B cell (primary cell): Measurements from ENCODE around the gene ZNF333. TPM values are rescaled to one million over a fixed set of nuclear protein-coding genes. Genes with fewer than 3 reads are reported as not detected.

Experiments used
- ATAC-seq: fragments of 200-7000 bp; cut with Tn5 transposase; one replicate; pipeline ENCODE4 v1.10.0; 2021; ENCODE audit warnings: low read depth, mild to moderate bottlenecking, moderate number of reproducible peaks, moderate library complexity
- CTCF ChIA-PET: fragments of 350-600 bp; sonication (Branson Sonifier 250); formaldehyde crosslinking; loops from one replicate; lab custom pipeline; 2021; ENCODE audit warnings: antibody characterized with exemption, inconsistent platforms; lab: Charles Lee
- POLR2A ChIA-PET: fragments of 350-600 bp; sonication (Branson Sonifier 250); formaldehyde crosslinking; loops from one replicate; lab custom pipeline; 2021; ENCODE audit warnings: antibody characterized with exemption; lab: Charles Lee
- DNase-seq: peaks from one replicate; pipeline ENCODE4 v3.0.0; 2013
- H2AFZ ChIP-seq: 2 replicates; pipeline ENCODE4 v1.6.1; 2012; ENCODE audit warnings: mild to moderate bottlenecking, low read depth, low read length; ENCODE audit not compliant: insufficient read depth, poor library complexity, severe bottlenecking
- H3K27ac ChIP-seq, 2 donors: 1 replicate in 1 of 2; 2 replicates in 1 of 2; pipeline ENCODE4 v1.5.1; 2012 to 2013; ENCODE audit warnings: low read length in 2 of 2, mild to moderate bottlenecking in 2 of 2, moderate library complexity in 1 of 2
- H3K27me3 ChIP-seq, 4 experiments: fragments of 200-600 bp in 1 of 4; sonication (generic) in 1 of 4; replicated peaks in 1 of 4; 1 replicate in 2 of 4; 2 replicates in 2 of 4; pipeline versions ENCODE4 v1.6.1 to v1.7.0; 2013 to 2016; ENCODE audit warnings: low read length in 3 of 4, mild to moderate bottlenecking in 2 of 4, mixed read lengths in 1 of 4, moderate library complexity in 1 of 4; ENCODE audit not compliant: insufficient read depth in 4 of 4, control insufficient read depth in 3 of 4; ENCODE audit errors: control extremely low read depth in 1 of 4
- H3K36me3 ChIP-seq, 2 experiments: replicated peaks in 1 of 2; 1 replicate in 1 of 2; 2 replicates in 1 of 2; pipeline versions ENCODE4 v1.6.1 to v1.7.1; 2013; ENCODE audit warnings: low read length in 1 of 2; ENCODE audit not compliant: insufficient read depth in 2 of 2, control insufficient read depth in 1 of 2; ENCODE audit errors: control extremely low read depth in 1 of 2, extremely low read depth in 1 of 2
- H3K4me1 ChIP-seq, 2 donors: fragments of 200-600 bp in 1 of 2; sonication (generic) in 1 of 2; 1 replicate in 1 of 2; 2 replicates in 1 of 2; pipeline versions ENCODE4 v1.5.1 to v1.6.1; 2013 to 2017; ENCODE audit warnings: low read length in 2 of 2; ENCODE audit not compliant: control insufficient read depth in 2 of 2, insufficient read depth in 2 of 2
- H3K4me2 ChIP-seq: replicated peaks from 2 replicates; pipeline ENCODE3; 2012; ENCODE audit warnings: mild to moderate bottlenecking, low read depth, low read length; ENCODE audit not compliant: poor library complexity, severe bottlenecking
- H3K4me3 ChIP-seq, 5 experiments: fragments of 200-600 bp in 1 of 5; sonication (generic) in 1 of 5; 1 replicate in 3 of 5; 2 replicates in 2 of 5; pipeline versions ENCODE4 v1.5.1 to v1.7.0; 2011 to 2016; ENCODE audit warnings: low read length in 4 of 5, mild to moderate bottlenecking in 4 of 5, low read depth in 2 of 5, control low read depth in 1 of 5, moderate library complexity in 1 of 5; ENCODE audit not compliant: insufficient read depth in 1 of 5; ENCODE audit errors: control extremely low read depth in 1 of 5, extremely low read depth in 1 of 5
- H3K79me2 ChIP-seq: fragments of 200-600 bp; sonication (generic); one replicate; pipeline ENCODE4 v1.6.0; 2016; ENCODE audit warnings: low read length; ENCODE audit not compliant: control insufficient read depth, insufficient read depth
- H3K9ac ChIP-seq: fragments of 200-600 bp; sonication (generic); 2 replicates; pipeline ENCODE4 v1.6.1; 2017; ENCODE audit warnings: mild to moderate bottlenecking, low read length, moderate library complexity
- H3K9me3 ChIP-seq, 3 donors: one replicate each; pipeline versions ENCODE4 v1.6.1 to v1.7.1; 2013; ENCODE audit warnings: low read length in 2 of 3; ENCODE audit not compliant: control insufficient read depth in 2 of 3, insufficient read depth in 1 of 3; ENCODE audit errors: control extremely low read depth in 1 of 3
- H4K20me1 ChIP-seq: 2 replicates; pipeline ENCODE4 v1.6.0; 2012; ENCODE audit warnings: mild to moderate bottlenecking, low read length; ENCODE audit not compliant: insufficient read depth, control insufficient read depth, poor library complexity, severe bottlenecking
- H3K27ac Mint-ChIP-seq: one replicate; pipeline ENCODE4 v1.8.0; 2021; ENCODE audit warnings: mixed read lengths
- H3K27me3 Mint-ChIP-seq: one replicate; pipeline ENCODE4 v1.8.0; 2021; ENCODE audit warnings: mixed read lengths
- H3K4me1 Mint-ChIP-seq: one replicate; pipeline ENCODE4 v1.8.0; 2021; ENCODE audit warnings: mixed read lengths
- H3K4me3 Mint-ChIP-seq: one replicate; pipeline ENCODE4 v1.8.0; 2021; ENCODE audit warnings: mixed read lengths
- H3K9me3 Mint-ChIP-seq: one replicate; pipeline ENCODE4 v1.8.0; 2022; ENCODE audit warnings: mixed read lengths; ENCODE audit not compliant: insufficient read depth
- CTCF ChIP-seq: fragments of 200-600 bp; IDR thresholded peaks from one replicate; pipeline ENCODE4 v1.8.0; 2022; ENCODE audit warnings: antibody characterized with exemption, mild to moderate bottlenecking
- EZH2 ChIP-seq: IDR thresholded peaks from 2 replicates; pipeline ENCODE4 v1.6.1; 2012; ENCODE audit warnings: borderline replicate concordance, low read depth, mild to moderate bottlenecking, moderate library complexity, low read length; ENCODE audit not compliant: insufficient read depth, poor library complexity, severe bottlenecking
- WGBS: methylation state at CpG from one replicate; pipeline ENCODE4 v1.1.5; 2013; ENCODE audit warnings: missing lambda C conversion rate; ENCODE audit not compliant: insufficient coverage; 5-methylcytosine and 5-hydroxymethylcytosine counted together
- intact Hi-C: fragments of 100-400 bp; cut with micrococcal nuclease; formaldehyde crosslinking; loops from one replicate; pipeline ENCODE4 v1.10.0; 2022
- polyA plus RNA-seq: library from polyadenylated mRNA; depleted of rRNA; stranded (reverse); fragments of >200 nt; gene quantifications from 2 replicates; pipeline ENCODE4 v1.2.3, GENCODE V29; 2012
- total RNA-seq, 2 donors: library from RNA; stranded (reverse); fragments of 120-200 nt in 1 of 2; gene quantifications; 1 replicate in 1 of 2; 2 replicates in 1 of 2; pipeline versions ENCODE4 v1.2.3 to v1.2.4, GENCODE V29; 2013 to 2022

The ZNF333 gene
- total and polyA plus RNA-seq, 2 donors (not counting 1 experiment from before 2014, with no cell fraction given) = 23.2 to 36.9 TPM

DNA sequence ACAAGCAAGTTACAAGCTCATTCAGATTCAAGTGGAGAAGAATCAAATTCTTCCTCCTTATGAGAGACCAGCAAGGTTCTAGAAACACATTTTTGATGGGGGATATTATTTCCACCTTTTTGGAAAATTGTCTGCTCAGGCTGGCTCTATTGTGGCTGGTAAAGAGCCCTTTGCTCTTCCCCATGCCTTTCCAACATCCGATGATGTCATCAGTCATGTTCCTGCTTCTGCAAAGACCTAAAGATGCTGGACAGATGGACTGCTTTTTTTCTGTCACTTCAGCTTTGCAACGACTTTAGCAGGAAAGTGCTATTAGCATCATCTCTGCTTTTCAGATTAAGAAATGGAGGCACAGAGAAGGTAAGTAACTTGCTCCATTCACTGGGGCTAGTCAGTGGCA lies 19.4 kb upstream of the ZNF333 start:
- H3K4me2 ChIP-seq = no peak overlapping the region
- DNase-seq (no peak), ATAC-seq (no peak)
- H3K4me3 ChIP-seq = no peak overlapping the region
- H3K36me3 ChIP-seq = no peaks in the 10 kb centered on the region
- ChIA-PET CTCF (interaction anchor here (1.1 to 8.3 kb wide), 2 partner anchors 15 to 97 kb away, joined by 6 to 95 read pairs; no protein-coding TSS in a partner anchor), POLR2A (no interaction called here)
- H3K27me3 ChIP-seq = no peaks in the 10 kb centered on the region
- no peaks in the 10 kb centered on the region for H3K79me2 ChIP-seq
- H3K4me1 Mint-ChIP-seq = peaks cover 49% of the 10 kb centered on the region
- intact Hi-C loops = no loop called here
- no peaks in the 10 kb centered on the region for H3K27me3 Mint-ChIP-seq
- TF ChIP-seq CTCF (no peak), EZH2 (no peak)
- H3K27ac Mint-ChIP-seq = no peak overlapping the region
- no peak overlapping the region for H2AFZ ChIP-seq
- H3K27ac ChIP-seq = no peak overlapping the region
- H3K4me3 Mint-ChIP-seq = no peak overlapping the region
- no peaks in the 10 kb centered on the region for H4K20me1 ChIP-seq
- H3K4me1 ChIP-seq = peaks cover 40 to 44% of the 10 kb centered on the region in 2 donors
- peaks cover 1 to 4% (median 3%) of the 10 kb centered on the region in 3 donors for H3K9me3 ChIP-seq
- H3K9ac ChIP-seq = no peak overlapping the region
- 78% methylated on average over 1 of the region's 2 CpGs for WGBS
- no peaks in the 10 kb centered on the region for H3K9me3 Mint-ChIP-seq

DNA sequence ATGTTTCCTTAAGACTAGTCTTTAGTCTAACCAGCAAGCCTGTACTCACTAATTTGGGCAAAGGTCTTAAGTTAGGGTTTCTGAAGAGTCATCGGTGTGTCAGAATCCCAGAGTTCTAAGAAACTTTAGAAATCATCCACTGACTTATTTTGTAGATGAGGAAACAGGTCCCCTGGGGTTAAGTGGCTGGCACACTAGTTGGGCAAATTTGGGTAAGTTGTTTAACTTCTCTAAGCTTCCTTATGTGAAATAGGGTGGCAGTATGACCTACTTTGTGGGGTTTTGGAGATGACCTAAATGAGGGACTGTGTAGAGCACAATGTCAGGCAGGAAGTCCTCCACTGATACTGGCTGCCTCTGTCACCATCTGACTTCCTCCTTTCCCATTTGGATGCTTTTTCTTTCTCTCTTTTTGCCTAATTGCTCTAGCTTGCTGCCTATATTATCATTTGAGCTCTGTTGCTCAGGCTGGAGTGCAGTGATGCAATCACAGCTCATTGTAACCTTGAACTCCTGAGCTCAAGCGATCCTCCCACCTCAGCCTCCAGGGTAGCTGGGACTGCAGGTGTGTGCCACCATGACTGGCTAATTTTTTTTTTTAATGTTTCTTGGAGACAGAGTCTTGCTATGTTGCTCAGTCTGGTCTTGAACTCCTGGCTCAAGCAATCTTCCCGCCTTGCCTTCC lies 17.5 kb upstream of the ZNF333 start:
- WGBS = 100% methylated on average over 1 of the region's 3 CpGs
- Histone ChIP-seq H3K36me3 (no peaks in the 10 kb centered on the region), H3K4me3 (no peak overlapping the region), H3K4me1 (peaks cover 39 to 49% of the 10 kb centered on the region in 2 donors), H4K20me1 (no peaks in the 10 kb centered on the region), H3K4me2 (no peak overlapping the region), H3K27ac (no peak overlapping the region), H3K9me3 (peaks cover 1 to 4% (median 3%) of the 10 kb centered on the region in 3 donors), H3K9ac (no peak overlapping the region), H3K27me3 (no peaks in the 10 kb centered on the region), H3K79me2 (no peaks in the 10 kb centered on the region), H2AFZ (no peak overlapping the region)
- ChIA-PET POLR2A (no interaction called here), CTCF (interaction anchor here (0.5 to 8.3 kb wide), 3 partner anchors 13 to 1963 kb away, joined by 3 to 95 read pairs (median 54); partner anchors contain the start of gene NDUFB7)
- Mint-ChIP-seq H3K4me3 (no peak overlapping the region), H3K27ac (peak overlapping the region; percentile 34), H3K4me1 (peaks cover 45% of the 10 kb centered on the region), H3K9me3 (no peaks in the 10 kb centered on the region), H3K27me3 (no peaks in the 10 kb centered on the region)
- intact Hi-C loops = no loop called here
- TF ChIP-seq CTCF (no peak), EZH2 (no peak)
- ATAC-seq (no peak), DNase-seq (peak; percentile 24)
